ENCODE results near the gene GDI1.
A peak's percentile ranks its signal among the peaks of the same experiment; 100 is the strongest.

Gene GDI1

DNA sequence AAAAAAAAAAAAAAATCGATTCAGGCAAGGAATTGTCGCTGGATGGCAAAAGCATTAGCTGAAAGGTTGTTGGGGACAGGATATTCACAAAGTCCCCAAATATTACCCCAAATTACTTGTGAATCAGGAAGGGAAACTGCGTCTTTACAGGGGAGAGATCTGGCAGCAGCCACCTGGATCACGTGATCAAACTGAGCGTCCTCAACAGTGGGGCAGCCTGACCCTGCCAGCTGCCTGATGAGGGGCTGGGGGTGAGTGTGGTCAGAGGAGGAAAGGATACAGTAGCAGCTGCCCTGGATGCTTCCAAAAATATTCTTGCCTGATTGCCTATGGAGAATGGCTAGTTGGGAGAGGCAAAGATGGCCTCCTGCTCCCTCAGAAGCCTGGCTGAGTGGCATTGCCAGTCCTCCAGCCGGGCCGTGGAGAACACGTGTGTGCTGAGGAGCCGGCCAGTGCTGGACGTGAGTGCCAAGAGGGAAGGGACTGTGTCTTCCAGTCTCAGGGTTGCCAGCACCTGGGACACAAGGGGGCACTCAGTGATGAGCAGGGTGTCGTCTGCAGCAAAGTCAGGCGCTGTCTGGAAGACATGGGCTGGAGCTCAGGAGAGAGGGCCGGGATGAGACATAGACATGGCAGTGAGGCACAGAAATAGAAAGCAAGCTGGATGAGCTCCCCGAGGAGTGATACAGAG, 45.1 kb downstream of the GDI1 start:
- no peak for DNase-seq (ENCODE audit: low read depth)

DNA sequence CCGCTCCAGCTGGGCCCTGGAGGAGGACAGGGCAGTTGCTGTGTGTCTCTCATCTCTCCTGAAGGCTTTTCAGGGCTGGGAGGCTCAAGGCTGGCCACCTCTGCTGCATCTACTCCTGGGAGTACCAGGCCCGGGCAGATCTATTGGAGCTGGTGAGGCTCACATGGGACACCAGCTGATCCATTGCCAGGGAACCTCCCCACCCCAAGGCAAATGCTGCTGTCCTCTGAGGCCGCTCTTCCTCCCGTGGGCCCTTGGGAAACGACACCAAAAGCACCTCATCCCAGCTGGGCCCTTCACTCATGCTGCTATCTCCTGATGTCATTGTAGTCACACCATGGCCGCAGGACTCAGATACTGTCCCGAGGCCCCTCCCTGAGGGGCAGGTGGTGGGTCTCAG, 45.8 kb downstream of the GDI1 start:
- DNase-seq (ENCODE audit: low read depth), result no peak

DNA sequence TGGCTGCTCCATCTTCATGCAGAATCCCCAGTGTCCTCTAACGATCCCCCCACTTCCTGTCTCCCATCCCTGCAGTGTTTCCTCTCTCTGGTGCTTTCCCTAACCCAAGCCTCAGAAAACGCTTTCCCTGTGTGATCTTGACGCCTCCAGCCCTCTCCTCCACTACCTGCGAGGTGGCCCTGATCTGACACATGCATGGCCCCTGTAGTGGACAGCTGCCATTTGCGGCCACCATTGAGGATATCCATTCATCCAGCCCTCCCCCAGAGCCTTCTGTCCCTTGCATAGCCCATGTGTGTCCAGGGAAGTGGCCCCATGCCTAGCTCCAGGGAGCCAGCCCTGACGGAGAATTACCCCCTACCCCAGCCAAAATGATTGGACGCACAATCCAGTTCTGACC, 46.4 kb downstream of the GDI1 start:
- no peak for DNase-seq (ENCODE audit: low read depth)

DNA sequence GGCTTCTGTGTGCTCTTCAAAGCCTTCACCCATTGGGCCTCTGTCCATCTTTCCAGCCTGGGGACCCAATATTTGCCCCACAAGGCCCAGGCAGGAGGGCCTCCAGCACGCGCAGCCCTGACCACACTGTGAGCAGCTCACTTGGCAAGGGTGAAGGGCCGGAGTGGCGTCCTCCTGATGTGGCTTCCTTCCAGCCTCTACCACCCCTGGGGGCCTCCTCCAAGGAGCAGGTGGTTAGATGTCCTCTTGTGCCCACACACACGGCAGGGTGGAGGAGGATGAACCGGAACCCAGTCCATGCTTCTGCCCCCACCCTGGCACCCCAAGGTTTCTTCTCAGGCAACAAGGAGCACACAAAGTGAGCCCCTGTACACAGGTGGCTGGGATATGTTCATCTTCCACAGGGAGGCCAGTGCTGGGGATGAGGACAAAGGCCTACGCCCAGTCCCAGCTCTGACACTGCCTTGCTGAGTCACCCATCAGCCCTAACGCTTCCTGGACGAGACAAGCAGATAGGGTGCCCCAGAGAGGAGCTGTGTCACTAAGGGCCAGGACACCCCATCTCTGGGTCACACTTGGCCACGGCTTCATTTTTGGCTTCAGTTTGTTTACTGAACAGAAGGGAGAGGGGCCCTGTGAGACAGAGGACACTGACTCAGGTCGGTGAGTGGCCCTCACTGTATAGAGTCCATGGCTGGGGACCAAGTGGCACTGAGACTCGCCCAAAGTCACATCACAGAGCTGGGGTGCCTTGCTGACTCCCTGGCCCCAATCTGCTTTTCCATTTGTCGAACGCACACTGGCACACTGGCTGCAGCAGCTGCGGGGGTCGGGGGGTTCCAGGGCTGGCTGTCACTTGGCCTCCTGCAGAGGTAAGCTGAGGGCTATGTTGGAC, 47.5 kb downstream of the GDI1 start:
- no peak for DNase-seq (ENCODE audit: low read depth)

DNA sequence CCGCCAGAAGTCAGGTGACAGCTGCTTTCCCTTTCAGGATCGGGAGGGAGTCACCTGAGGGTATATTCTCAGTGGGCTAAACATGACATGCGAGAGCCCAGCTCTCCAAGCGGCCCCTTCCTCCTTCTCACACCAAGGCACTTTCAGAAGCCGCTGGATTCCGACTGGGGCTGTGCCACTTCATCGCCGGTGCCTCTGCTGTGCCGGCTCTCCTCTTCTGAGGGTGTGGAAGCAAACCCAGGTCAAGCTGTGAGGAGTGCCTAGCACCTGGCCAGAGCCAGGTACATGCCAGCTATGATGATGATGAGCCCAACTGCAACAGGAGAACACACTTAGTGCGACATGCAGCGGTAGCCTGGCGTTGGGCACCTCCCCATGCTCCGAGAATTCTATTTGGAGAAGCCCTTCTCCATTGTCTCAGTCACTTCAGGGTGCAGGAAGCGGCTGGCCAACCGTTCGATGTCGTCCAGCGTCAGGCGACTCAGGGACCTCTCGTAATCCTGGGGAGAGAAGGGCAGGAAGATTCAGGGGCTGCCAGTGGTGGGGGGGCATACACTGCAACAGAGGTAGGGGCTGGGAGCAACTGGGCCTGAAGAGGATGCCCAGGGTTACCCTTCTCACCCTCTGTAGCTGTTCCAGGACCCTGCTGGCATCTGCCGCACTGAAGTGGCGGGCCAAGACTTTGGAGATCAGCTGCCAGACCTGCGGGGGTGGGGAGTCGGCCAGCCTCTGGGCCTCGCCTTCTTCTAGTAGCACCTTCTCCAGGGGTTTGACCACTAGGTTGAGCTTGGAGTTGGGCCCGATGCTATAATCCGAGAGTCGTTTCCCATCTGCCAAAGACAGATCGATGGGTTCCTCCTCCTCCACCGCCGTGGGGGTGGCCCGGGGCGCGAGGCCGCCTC, 48.4 kb downstream of the GDI1 start:
- no peak for DNase-seq (ENCODE audit: low read depth)

DNA sequence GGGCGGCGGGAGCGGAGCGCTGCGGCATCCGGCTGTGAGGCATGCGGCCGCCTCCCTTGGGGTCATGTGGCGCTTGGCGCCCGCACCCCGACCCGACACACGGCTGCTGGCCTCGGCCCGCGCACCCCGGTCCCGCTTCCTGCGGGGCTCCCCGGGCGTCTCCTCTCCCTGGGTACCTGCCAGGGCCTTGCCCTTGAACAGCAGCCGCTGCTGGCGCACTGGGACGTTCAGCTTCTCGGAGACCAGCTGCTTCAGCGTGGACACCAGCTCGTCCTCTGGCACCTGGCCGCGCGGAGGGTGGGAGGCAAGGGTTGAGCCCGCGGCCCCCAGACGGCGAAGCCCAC, 49.1 kb downstream of the GDI1 start:
- no peak for DNase-seq (ENCODE audit: low read depth)

DNA sequence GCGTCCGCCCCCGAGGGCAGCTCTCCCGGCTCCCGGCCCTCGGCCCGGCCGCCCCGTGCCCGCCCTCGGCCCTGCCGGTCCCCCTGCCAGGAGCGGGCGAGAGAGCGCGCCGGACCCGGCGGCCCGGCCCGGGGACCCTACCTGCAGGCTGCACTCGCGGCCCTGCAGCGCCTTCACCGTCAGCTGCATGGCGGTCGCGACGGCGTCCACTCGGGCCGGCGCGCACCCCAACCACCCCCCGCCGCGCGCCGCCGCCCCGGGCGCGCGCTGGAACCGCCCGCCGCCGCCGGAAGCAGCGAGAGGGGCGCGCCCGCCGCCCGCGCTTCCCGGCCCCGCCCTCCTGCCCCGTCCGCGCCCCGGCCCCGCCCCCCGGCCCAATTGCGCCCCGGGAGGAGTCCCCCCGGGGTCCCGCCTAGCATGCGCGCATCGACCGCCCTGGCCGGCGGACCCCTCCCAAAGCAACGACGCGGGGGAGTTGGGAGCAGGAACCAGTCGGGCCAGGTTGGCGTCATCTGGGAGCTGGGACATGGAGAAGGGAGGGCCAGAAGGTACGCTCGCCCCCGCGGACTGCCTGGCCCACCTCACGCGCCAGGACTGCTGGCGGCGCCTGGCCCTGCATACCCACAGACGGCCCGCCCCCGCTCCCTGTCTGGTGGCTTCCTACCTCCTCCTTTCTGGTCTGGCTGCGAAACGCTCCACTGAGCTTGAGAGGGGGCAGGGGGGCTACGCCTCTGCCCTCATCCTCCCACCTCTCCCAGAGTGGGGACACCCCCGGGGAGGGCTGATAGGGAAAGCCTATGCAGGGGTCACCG, 49.6 kb downstream of the GDI1 start, which contains the start of gene UBL4A:
Gene UBL4A, minus strand, starts transcription at position 220 of the 812 bp plus-strand sequence. Its CDS starts 31 bp downstream, at position 189.
- no peak for DNase-seq (ENCODE audit: low read depth)

DNA sequence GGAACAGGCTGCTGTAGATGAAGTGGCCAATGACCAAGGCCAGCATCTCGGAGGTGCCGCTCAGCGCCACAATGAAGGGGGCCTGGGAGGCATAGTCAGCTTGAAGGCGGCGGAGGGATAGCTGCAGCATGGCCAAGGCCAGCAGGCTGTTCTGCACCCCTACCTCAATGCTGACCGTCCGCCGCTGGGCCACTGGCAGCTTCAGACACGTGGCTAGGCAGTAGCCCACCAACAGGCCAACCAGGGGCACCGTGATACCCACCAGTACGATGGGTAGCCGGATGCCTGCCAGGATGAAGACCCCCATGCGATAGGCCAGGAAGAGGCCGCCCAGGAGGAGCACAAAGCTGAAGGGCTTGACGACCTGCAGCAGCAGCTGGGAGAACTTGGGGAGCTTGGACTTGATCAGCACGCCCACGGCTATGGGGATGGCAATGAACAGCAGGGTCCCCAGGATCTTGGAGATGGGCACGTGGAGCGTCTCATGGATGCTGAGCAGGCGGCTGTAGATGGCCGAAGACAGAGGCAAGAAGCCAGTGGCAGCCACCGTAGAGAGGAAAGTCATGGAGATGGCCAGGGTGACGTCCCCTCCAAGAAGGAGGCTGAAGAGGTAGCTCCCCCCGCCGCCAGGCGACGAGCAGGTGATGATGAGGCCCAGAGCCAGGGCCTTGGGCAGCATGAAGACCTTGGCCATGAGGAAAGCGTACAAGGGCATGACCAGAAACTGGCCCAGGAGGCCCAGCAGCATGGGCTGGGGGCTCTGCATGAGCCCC, 50.8 kb downstream of the GDI1 start:
- no peak for DNase-seq (ENCODE audit: low read depth)

DNA sequence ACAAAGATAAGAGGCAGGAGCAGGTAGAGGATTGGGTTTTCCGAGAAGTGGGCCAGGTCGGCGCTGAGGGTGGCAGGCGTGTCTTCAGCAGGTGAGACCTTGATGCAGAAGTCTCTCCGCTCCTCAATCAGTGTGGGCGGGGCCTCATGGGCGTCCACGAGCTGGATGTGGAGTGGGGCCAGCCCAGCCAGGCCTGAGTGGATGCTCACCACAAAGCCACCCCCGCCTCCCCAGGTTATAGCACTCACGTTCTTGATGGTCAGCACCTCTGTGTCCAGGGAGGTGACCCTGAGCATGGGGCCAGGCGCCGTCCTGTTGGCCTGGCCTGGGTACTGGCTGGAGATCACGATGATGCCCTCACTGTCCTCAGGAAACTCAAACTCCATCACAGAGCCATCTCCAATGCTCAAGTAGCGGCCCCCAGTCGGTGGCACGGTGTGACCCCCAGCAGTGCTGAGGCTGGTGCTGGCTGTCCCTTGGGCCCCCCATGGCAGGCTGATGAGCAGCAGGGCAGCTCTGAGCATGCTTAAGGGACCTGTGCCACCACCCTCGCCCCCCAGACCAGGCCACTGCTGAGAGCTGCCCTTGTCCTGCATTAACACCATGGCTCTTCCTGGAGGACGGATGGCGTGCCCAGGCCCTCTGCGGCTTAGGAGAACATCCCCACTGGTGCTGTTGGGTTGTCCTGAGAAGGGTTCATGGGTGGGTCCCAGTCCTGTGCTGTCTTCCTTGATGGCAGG, 51.6 kb downstream of the GDI1 start:
- no peak for DNase-seq (ENCODE audit: low read depth)

DNA sequence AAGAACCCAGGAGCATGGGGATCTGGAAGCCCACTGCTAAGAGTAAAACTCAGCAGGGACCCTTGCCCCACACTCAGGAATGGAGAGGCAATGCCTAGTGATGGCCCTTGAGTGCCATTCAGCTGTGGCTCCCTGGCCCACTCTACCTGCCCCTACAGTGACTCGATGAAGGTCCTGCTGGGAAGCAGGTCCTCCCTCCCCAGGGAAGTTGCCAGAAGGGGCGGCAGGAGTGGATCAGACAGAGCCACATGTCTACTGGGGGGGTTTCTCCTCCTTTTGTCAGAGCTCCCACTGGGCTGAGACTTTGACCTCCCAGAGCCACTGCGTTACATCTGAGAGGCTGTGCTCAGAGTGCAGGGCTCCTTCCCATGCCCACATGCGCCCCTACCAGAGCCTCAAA, 52.2 kb downstream of the GDI1 start:
- DNase-seq (ENCODE audit: low read depth), result no peak

DNA sequence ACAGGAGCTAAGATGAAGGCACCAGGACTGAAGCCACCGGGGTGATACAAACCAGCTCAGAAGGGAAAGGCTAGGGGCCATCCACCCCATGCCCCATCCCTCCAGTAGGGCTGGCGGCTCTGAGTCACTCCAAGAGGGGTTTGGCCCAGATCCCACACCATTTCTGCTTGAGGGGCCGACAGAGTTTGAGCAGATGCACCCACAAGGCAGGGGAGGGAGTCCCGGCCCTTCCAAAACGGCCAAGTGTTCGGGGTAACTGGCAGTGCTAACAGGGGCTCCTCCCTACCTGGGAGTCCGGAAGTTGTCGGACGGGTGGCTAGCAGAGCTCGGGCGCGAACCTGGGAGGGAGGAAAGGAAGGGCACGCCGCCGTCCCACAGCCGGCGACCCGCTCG, 53.1 kb downstream of the GDI1 start:
- no peak for DNase-seq (ENCODE audit: low read depth)

DNA sequence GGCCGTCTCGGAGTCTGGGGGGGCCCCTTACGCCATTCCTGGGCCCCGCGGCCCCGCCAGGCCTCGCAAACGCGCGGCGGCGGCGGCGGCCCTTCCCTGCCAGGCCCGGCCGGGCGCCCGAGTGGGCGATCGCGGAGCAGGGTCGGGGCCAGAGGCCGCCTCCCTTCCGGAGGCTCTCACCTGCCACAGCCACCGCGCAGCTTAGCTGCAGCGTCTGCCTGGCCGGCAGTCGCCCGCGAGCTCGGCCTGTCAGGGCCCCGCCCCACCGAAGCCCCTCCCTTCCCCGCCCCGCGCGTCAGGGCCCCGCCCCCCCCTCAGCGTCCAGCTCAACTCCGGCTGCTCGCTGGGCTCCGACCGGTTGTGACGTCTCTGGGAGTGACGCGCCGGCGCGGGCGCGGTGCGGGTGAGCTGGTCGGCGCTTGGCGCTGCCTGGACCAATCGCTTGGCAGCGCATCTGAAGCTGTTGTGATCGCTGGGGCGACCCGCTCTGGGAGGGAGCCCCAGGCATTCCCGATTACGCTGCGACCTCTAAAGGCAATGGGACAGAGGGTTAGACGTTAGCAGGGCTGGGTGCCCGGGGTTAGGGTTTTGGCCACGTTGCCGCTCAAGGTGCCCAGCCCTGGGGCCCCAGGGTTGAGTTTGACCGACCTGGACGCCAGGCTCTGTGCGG, 53.6 kb downstream of the GDI1 start, which contains the start of gene SLC10A3:
Gene SLC10A3, minus strand, starts transcription at position 216 of the 670 bp plus-strand sequence. CDS start 1,689 bp downstream, outside the sequence.
- DNase-seq (ENCODE audit: low read depth), result peak; percentile 67
